ENCODE results near the gene TSPAN18.

The TSPAN18 gene

DNA sequence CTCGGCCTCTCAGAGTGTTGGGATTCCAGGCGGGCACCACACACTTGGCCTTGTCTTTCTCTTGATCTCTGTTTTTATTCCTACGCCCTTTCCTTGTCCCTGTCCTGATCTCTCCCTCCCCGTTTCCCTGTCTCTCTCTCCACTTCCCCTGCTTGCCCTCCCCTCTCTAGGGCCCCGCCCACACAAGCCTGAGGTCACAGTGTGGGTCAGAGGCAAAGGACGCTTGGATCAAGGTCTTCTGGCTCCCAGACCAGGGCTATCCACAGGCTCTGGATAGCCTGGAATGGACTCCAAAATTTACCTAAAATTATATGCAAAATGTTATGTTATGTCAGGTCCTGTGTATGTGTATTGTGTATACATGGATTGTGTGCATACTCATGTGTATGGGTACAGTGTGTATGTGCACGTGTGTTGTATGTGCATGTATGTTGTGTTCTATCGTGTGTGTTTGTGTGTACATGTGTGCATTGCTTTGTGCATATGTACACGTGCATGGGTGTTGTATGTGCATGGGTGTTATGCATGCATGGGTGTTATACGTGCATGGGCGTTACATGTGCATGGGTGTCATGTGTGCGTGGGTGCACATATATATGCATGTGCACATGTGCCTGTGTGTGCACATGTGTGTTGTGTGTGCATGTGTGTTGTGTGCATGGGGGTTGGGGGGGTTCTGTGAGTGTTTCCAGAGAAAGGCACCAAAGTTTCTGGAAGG is 185.7 kb downstream of the TSPAN18 start:
- no peaks in the 10 kb centered on the region for H3K27me3 ChIP-seq (ENCODE audit: control insufficient read depth, low read length)
- no peaks in the 10 kb centered on the region for H3K9me2 ChIP-seq (replicated peaks; ENCODE audit: control insufficient read depth, low read length)
- peaks cover 28% of the 10 kb centered on the region for H3K4me1 ChIP-seq (ENCODE audit: control insufficient read depth, low read length)
- H3K9me3 ChIP-seq (ENCODE audit: control insufficient read depth, insufficient read depth, low read length) = no peaks in the 10 kb centered on the region
- no peaks in the 10 kb centered on the region for H3K36me3 ChIP-seq (ENCODE audit: control insufficient read depth, low read length)
- H3K27ac ChIP-seq (ENCODE audit: low read depth, low read length) = no peak overlapping the region
- H3F3A ChIP-seq (ENCODE audit: control insufficient read depth, insufficient read depth) = no peaks in the 10 kb centered on the region; the same call in 1 of the 2 replicates
- no peak for TF ChIP-seq EZH2phosphoT487 (IDR thresholded peaks at IDR 0.05; ENCODE audit: borderline replicate concordance, low read length)
- TF ChIP-seq, protein P1, sequence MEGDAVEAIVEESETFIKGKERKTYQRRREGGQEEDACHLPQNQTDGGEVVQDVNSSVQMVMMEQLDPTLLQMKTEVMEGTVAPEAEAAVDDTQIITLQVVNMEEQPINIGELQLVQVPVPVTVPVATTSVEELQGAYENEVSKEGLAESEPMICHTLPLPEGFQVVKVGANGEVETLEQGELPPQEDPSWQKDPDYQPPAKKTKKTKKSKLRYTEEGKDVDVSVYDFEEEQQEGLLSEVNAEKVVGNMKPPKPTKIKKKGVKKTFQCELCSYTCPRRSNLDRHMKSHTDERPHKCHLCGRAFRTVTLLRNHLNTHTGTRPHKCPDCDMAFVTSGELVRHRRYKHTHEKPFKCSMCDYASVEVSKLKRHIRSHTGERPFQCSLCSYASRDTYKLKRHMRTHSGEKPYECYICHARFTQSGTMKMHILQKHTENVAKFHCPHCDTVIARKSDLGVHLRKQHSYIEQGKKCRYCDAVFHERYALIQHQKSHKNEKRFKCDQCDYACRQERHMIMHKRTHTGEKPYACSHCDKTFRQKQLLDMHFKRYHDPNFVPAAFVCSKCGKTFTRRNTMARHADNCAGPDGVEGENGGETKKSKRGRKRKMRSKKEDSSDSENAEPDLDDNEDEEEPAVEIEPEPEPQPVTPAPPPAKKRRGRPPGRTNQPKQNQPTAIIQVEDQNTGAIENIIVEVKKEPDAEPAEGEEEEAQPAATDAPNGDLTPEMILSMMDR (IDR thresholded peaks at IDR 0.05; ENCODE audit: low read depth, low read length, poor library complexity, severe bottlenecking) = no peak
- no peak overlapping the region for H3K4me2 ChIP-seq (ENCODE audit: low read length)
- no peak overlapping the region for H3K4me3 ChIP-seq (ENCODE audit: low read length)
- H4K20me1 ChIP-seq (ENCODE audit: control insufficient read depth, insufficient read depth, low read depth, low read length) = no peaks in the 10 kb centered on the region
- no peaks in the 10 kb centered on the region for H3K79me2 ChIP-seq (ENCODE audit: control insufficient read depth, low read length)

DNA sequence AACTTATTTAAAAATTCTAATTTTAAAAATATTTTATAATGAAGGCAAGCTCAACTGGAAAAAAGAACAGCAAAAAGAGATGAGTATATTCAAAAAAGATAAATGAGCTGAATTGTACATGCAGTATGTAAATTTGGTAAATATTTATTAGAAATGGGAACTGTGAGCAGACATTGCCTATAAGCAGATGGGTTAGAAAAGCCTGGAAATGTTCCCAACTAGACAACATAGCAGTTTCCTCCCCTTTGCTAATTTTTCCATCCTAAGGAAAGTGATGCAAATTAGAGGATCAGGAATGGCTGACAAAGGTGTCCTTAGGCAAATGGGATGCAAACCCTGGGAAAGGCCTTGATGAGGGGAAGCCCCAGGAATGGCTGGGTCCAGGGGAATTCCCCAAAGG is 186.7 kb downstream of the TSPAN18 start:
- Histone ChIP-seq H4K20me1 (ENCODE audit: control insufficient read depth, insufficient read depth, low read depth, low read length) (no peaks in the 10 kb centered on the region), H3K4me2 (ENCODE audit: low read length) (no peak overlapping the region), H3K4me3 (ENCODE audit: low read length) (no peak overlapping the region), H3K9me3 (ENCODE audit: control insufficient read depth, insufficient read depth, low read length) (no peaks in the 10 kb centered on the region), H3K4me1 (ENCODE audit: control insufficient read depth, low read length) (peaks cover 28% of the 10 kb centered on the region), H3K27me3 (ENCODE audit: control insufficient read depth, low read length) (no peaks in the 10 kb centered on the region), H3K79me2 (ENCODE audit: control insufficient read depth, low read length) (no peaks in the 10 kb centered on the region), H3F3A (ENCODE audit: control insufficient read depth, insufficient read depth) (no peaks in the 10 kb centered on the region; the same call in 1 of the 2 replicates), H3K36me3 (ENCODE audit: control insufficient read depth, low read length) (no peaks in the 10 kb centered on the region), H3K9me2 (replicated peaks; ENCODE audit: control insufficient read depth, low read length) (no peaks in the 10 kb centered on the region), H3K27ac (ENCODE audit: low read depth, low read length) (no peak overlapping the region)
- no peak for TF ChIP-seq EZH2phosphoT487 (IDR thresholded peaks at IDR 0.05; ENCODE audit: borderline replicate concordance, low read length)
- TF ChIP-seq, protein P1 (IDR thresholded peaks at IDR 0.05; ENCODE audit: low read depth, low read length, poor library complexity, severe bottlenecking) = no peak

DNA sequence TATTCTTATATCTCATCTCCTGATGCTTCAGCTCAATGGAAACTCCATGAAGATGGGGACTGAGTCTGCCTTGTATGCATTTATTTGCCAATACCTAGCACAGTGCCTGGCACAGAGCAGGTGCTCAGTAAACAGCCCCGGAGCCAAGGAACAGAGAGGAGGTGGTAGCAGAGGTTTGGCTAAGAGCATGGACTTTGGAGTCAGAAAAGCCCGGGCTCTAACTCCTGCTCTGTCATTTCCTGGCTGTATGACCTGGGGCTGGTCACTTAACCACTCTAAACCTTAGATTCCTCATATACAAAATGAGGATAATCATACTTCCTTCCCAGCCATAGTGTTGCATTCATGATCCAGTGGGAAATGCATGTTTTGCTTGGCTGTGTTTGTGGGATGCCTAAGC is 187.3 kb downstream of the TSPAN18 start:
- TF ChIP-seq EZH2phosphoT487 (IDR thresholded peaks at IDR 0.05; ENCODE audit: borderline replicate concordance, low read length) = no peak
- TF ChIP-seq, protein P1 (IDR thresholded peaks at IDR 0.05; ENCODE audit: low read depth, low read length, poor library complexity, severe bottlenecking) = no peak
- no peak overlapping the region for H3K4me2 ChIP-seq (ENCODE audit: low read length)

More for the DNA sequence above, 187.3 kb downstream of the TSPAN18 start:
- Histone ChIP-seq H3K9me2 (replicated peaks; ENCODE audit: control insufficient read depth, low read length) (no peaks in the 10 kb centered on the region), H3K27ac (ENCODE audit: low read depth, low read length) (no peak overlapping the region), H4K20me1 (ENCODE audit: control insufficient read depth, insufficient read depth, low read depth, low read length) (no peaks in the 10 kb centered on the region), H3K36me3 (ENCODE audit: control insufficient read depth, low read length) (no peaks in the 10 kb centered on the region), H3K79me2 (ENCODE audit: control insufficient read depth, low read length) (no peaks in the 10 kb centered on the region), H3K4me3 (ENCODE audit: low read length) (no peak overlapping the region), H3F3A (ENCODE audit: control insufficient read depth, insufficient read depth) (no peaks in the 10 kb centered on the region; the same call in 1 of the 2 replicates), H3K9me3 (ENCODE audit: control insufficient read depth, insufficient read depth, low read length) (no peaks in the 10 kb centered on the region), H3K4me1 (ENCODE audit: control insufficient read depth, low read length) (peaks cover 28% of the 10 kb centered on the region), H3K27me3 (ENCODE audit: control insufficient read depth, low read length) (no peaks in the 10 kb centered on the region)

All from DOHH2 (cell line).